COR-L47 (cell line): ENCODE results near the gene GTF2IRD2.
"Not testable (repeated sequence)": the region's sequence is repeated elsewhere in the genome, so short reads cannot be mapped to it uniquely, and the experiment has no call there.

Experiments used
- DNase-seq: peaks from one replicate; lab custom pipeline; 2025; lab: John Stamatoyannopoulos, UW

Gene GTF2IRD2

GRCh38 chr7:74850833-74851721 lies at the start of gene GTF2IRD2:
Gene GTF2IRD2, minus strand, starts transcription at chr7:74851605. Its CDS starts 15,227 bp downstream, at chr7:74836378.
- not testable (repeated sequence) for DNase-seq

- peak; percentile 74 for DNase-seq
Measured at GRCh38 chr7:74890158-74891123, 39.0 kb upstream of the GTF2IRD2 start.

- not testable (repeated sequence) for DNase-seq
Measured at GRCh38 chr7:74889518-74890129, 38.2 kb upstream of the GTF2IRD2 start.

GRCh38 chr7:74885295-74885694 lies 33.9 kb upstream of the GTF2IRD2 start:
- DNase-seq, result not testable (repeated sequence)

- DNase-seq, result not testable (repeated sequence)
Measured at GRCh38 chr7:74882110-74882509, 30.7 kb upstream of the GTF2IRD2 start.

GRCh38 chr7:74874748-74875512 lies 23.5 kb upstream of the GTF2IRD2 start:
- DNase-seq, result not testable (repeated sequence)

GRCh38 chr7:74874104-74874747 lies 22.8 kb upstream of the GTF2IRD2 start:
- DNase-seq, result not testable (repeated sequence)

GRCh38 chr7:74872542-74872941 lies 21.1 kb upstream of the GTF2IRD2 start:
- not testable (repeated sequence) for DNase-seq

GRCh38 chr7:74865777-74866176 lies 14.4 kb upstream of the GTF2IRD2 start:
- DNase-seq, result not testable (repeated sequence)

- DNase-seq, result not testable (repeated sequence)
Measured at GRCh38 chr7:74849853-74850252, 1.6 kb downstream of the GTF2IRD2 start.

GRCh38 chr7:74830411-74830810 lies 21.0 kb downstream of the GTF2IRD2 start:
- not testable (repeated sequence) for DNase-seq

GRCh38 chr7:74829959-74830358 lies 21.4 kb downstream of the GTF2IRD2 start:
- DNase-seq, result not testable (repeated sequence)

GRCh38 chr7:74821259-74821658 lies 30.1 kb downstream of the GTF2IRD2 start:
- not testable (repeated sequence) for DNase-seq

GRCh38 chr7:74820146-74820805 lies 31.1 kb downstream of the GTF2IRD2 start:
- DNase-seq, result not testable (repeated sequence)

GRCh38 chr7:74815882-74816281 lies 35.5 kb downstream of the GTF2IRD2 start:
- DNase-seq, result not testable (repeated sequence)

- not testable (repeated sequence) for DNase-seq
Measured at GRCh38 chr7:74798644-74799043, 52.8 kb downstream of the GTF2IRD2 start.

- DNase-seq, result not testable (repeated sequence)
Measured at GRCh38 chr7:74797848-74798622, 53.4 kb downstream of the GTF2IRD2 start.

- DNase-seq, result not testable (repeated sequence)
Measured at GRCh38 chr7:74789200-74789736, 62.1 kb downstream of the GTF2IRD2 start.
